HepG2 (cell line): ENCODE data around the gene LNX2. TPM values are rescaled to one million over a fixed set of nuclear protein-coding genes. Genes with fewer than 3 reads are reported as not detected.

Experiments
- ELF1 ChIP-seq: sonication (generic); formaldehyde crosslinking; IDR thresholded peaks from 2 replicates; pipeline ENCODE4 v1.4.0; 2020; ENCODE audit warnings: missing genetic modification reagents
- HOMEZ ChIP-seq: IDR thresholded peaks from 2 replicates; pipeline ENCODE4 v1.6.1; 2016; ENCODE audit warnings: low read depth
- HOXA7 ChIP-seq: sonication (generic); formaldehyde crosslinking; IDR thresholded peaks from 2 replicates; pipeline ENCODE4 v1.8.1; 2022; ENCODE audit warnings: mild to moderate bottlenecking, missing genetic modification reagents, moderate library complexity
- NCOA2 ChIP-seq: sonication (generic); formaldehyde crosslinking; IDR thresholded peaks from 2 replicates; pipeline ENCODE4 v1.8.0; 2022; ENCODE audit warnings: inconsistent platforms
- REXO4 ChIP-seq: sonication (generic); formaldehyde crosslinking; IDR thresholded peaks from 2 replicates; pipeline ENCODE4 v1.8.0; 2022; ENCODE audit warnings: missing genetic modification reagents, mild to moderate bottlenecking, borderline replicate concordance
- SMARCE1 ChIP-seq: fragments of 450-650 bp; IDR thresholded peaks from 2 replicates; pipeline ENCODE4 v1.6.1; 2017; ENCODE audit warnings: borderline replicate concordance
- SRSF1 ChIP-seq: fragments of 200-400 bp; formaldehyde crosslinking; optimal IDR thresholded peaks from 2 replicates; pipeline ENCODE3; 2017; ENCODE audit warnings: mild to moderate bottlenecking, low read depth, low read length, moderate library complexity
- TFDP1 ChIP-seq: IDR thresholded peaks from 2 replicates; pipeline ENCODE4 v1.6.1; 2016; ENCODE audit warnings: missing compliant biosample characterization, missing genetic modification reagents, borderline replicate concordance
- TOE1 ChIP-seq: sonication (generic); formaldehyde crosslinking; IDR thresholded peaks from 2 replicates; pipeline ENCODE4 v1.4.0; 2020; ENCODE audit warnings: mild to moderate bottlenecking, missing genetic modification reagents
- TP53 ChIP-seq: sonication (generic); formaldehyde crosslinking; conservative IDR thresholded peaks from 2 replicates; pipeline ENCODE4 v1.4.0; 2020; ENCODE audit warnings: missing genetic modification reagents
- ZNF280B ChIP-seq: sonication (generic); formaldehyde crosslinking; IDR thresholded peaks from 2 replicates; pipeline ENCODE4 v1.5.0; 2020; ENCODE audit warnings: missing genetic modification reagents, mild to moderate bottlenecking, borderline replicate concordance
- ZNF331 ChIP-seq: sonication (generic); formaldehyde crosslinking; IDR thresholded peaks from 2 replicates; pipeline ENCODE4 v1.4.0; 2020; ENCODE audit warnings: missing genetic modification reagents
- ZNF335 ChIP-seq: sonication (generic); formaldehyde crosslinking; IDR thresholded peaks from 2 replicates; pipeline ENCODE4 v1.4.0; 2020; ENCODE audit warnings: missing genetic modification reagents
- ZNF468 ChIP-seq: sonication (generic); formaldehyde crosslinking; IDR thresholded peaks from 2 replicates; pipeline ENCODE4 v1.8.0; 2022; ENCODE audit warnings: mild to moderate bottlenecking, moderate library complexity, missing genetic modification reagents
- ZNF501 ChIP-seq: sonication (generic); formaldehyde crosslinking; IDR thresholded peaks from 2 replicates; pipeline ENCODE4 v1.5.1; 2020; ENCODE audit warnings: mild to moderate bottlenecking, moderate library complexity, missing genetic modification reagents
- ZNF552 ChIP-seq: sonication (generic); formaldehyde crosslinking; IDR thresholded peaks from 2 replicates; pipeline ENCODE4 v1.9.0; 2022; ENCODE audit warnings: missing genetic modification reagents, mild to moderate bottlenecking, borderline replicate concordance
- ZNF567 ChIP-seq: sonication (generic); formaldehyde crosslinking; IDR thresholded peaks from 2 replicates; pipeline ENCODE4 v1.8.1; 2023; ENCODE audit warnings: mild to moderate bottlenecking, missing genetic modification reagents, borderline replicate concordance
- ZNF570 ChIP-seq: sonication (generic); formaldehyde crosslinking; IDR thresholded peaks from 2 replicates; pipeline ENCODE4 v1.4.0; 2020; ENCODE audit warnings: mild to moderate bottlenecking, missing genetic modification reagents, borderline replicate concordance
- ZNF660 ChIP-seq: sonication (generic); formaldehyde crosslinking; IDR thresholded peaks from 2 replicates; pipeline ENCODE4 v1.5.1; 2020; ENCODE audit warnings: mild to moderate bottlenecking, low read depth, missing genetic modification reagents, borderline replicate concordance
- ZNF75D ChIP-seq: sonication (generic); formaldehyde crosslinking; IDR thresholded peaks from 2 replicates; pipeline ENCODE4 v1.8.1; 2023; ENCODE audit warnings: missing genetic modification reagents, mild to moderate bottlenecking, borderline replicate concordance
- ZNF773 ChIP-seq: sonication (generic); formaldehyde crosslinking; IDR thresholded peaks from 2 replicates; pipeline ENCODE4 v1.4.0; 2020; ENCODE audit warnings: missing genetic modification reagents, borderline replicate concordance
- ZNF776 ChIP-seq: sonication (generic); formaldehyde crosslinking; IDR thresholded peaks from 2 replicates; pipeline ENCODE4 v1.4.0; 2020; ENCODE audit warnings: mild to moderate bottlenecking, missing genetic modification reagents
- polyA plus RNA-seq, 8 experiments: library from polyadenylated mRNA; depleted of rRNA in 3 of 8; stranded (reverse) in 7 of 8; unstranded in 1 of 8; fragments of >200 nt; fragmentation: Illumina TruSeq in 4 of 8; extraction: Trizol in 4 of 8; gene quantifications; 2 replicates each; pipeline versions ENCODE4 v1.2.1 to v1.2.3, GENCODE V29; 2011 to 2016; ENCODE audit warnings: low read depth in 4 of 8, missing spikeins in 1 of 8, mixed read lengths in 1 of 8; ENCODE audit not compliant: insufficient read depth in 1 of 8
- total RNA-seq, 5 experiments: library from RNA; depleted of rRNA; stranded (reverse); fragments of >200 nt; fragmentation: Illumina TruSeq; extraction: Trizol; gene quantifications; 2 replicates each; pipeline ENCODE4 v1.2.3, GENCODE V29; 2016; ENCODE audit warnings: low read depth in 1 of 5
- TF ChIP-seq, protein P1 (sequence below): sonication (generic); formaldehyde crosslinking; IDR thresholded peaks from 2 replicates; pipeline ENCODE4 v1.4.0; 2020; ENCODE audit warnings: missing genetic modification reagents, borderline replicate concordance

LNX2 gene
- total and polyA plus RNA-seq, 2 of the 13 experiments (the other 11 are each of a cell fraction or from before 2014, with no cell fraction given) = 9.2 to 9.7 TPM

DNA sequence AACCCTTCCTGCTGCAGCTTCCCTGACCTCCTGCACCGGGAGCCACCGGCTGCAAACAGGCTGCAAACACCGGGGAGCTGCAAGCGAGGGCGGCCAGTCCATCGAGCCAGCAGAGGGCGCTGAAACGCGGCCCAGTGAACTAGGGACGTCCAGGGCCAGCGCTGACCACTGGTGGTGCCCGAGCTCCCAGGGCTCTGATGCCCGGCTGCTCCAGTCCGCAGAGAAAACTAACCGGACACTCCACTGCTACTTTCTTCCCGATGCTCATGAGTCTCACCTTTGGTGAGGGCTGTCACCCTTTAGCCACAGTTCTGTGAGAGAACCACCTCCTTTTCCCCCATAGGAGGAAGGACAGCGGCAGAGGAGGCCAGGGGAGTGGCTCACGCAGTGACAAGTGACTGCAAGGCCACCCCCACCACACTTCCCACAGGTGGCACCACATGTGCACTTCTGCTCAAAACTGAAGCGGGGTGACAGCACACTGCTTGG lies 87.1 kb downstream of the LNX2 start (continued):
- TF ChIP-seq, protein P1, sequence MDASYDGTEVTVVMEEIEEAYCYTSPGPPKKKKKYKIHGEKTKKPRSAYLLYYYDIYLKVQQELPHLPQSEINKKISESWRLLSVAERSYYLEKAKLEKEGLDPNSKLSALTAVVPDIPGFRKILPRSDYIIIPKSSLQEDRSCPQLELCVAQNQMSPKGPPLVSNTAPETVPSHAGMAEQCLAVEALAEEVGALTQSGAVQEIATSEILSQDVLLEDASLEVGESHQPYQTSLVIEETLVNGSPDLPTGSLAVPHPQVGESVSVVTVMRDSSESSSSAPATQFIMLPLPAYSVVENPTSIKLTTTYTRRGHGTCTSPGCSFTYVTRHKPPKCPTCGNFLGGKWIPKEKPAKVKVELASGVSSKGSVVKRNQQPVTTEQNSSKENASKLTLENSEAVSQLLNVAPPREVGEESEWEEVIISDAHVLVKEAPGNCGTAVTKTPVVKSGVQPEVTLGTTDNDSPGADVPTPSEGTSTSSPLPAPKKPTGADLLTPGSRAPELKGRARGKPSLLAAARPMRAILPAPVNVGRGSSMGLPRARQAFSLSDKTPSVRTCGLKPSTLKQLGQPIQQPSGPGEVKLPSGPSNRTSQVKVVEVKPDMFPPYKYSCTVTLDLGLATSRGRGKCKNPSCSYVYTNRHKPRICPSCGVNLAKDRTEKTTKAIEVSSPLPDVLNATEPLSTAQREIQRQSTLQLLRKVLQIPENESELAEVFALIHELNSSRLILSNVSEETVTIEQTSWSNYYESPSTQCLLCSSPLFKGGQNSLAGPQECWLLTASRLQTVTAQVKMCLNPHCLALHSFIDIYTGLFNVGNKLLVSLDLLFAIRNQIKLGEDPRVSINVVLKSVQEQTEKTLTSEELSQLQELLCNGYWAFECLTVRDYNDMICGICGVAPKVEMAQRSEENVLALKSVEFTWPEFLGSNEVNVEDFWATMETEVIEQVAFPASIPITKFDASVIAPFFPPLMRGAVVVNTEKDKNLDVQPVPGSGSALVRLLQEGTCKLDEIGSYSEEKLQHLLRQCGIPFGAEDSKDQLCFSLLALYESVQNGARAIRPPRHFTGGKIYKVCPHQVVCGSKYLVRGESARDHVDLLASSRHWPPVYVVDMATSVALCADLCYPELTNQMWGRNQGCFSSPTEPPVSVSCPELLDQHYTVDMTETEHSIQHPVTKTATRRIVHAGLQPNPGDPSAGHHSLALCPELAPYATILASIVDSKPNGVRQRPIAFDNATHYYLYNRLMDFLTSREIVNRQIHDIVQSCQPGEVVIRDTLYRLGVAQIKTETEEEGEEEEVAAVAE = no peak
- no peak for TF ChIP-seq ZNF552 (CRISPR knock-in tag)
- no peak for TF ChIP-seq ZNF75D (CRISPR knock-in tag)
- TF ChIP-seq ZNF776 (CRISPR knock-in tag) = no peak
- no peak for TF ChIP-seq ZNF570
- no peak for TF ChIP-seq ZNF335 (CRISPR knock-in tag)
- TF ChIP-seq HOXA7 (CRISPR knock-in tag) = no peak
- no peak for TF ChIP-seq REXO4
- no peak for TF ChIP-seq TOE1 (CRISPR knock-in tag)
- TF ChIP-seq TFDP1 (CRISPR knock-in tag) = peak; percentile 25; the same call in 1 of the 2 replicates
- TF ChIP-seq TP53 (CRISPR knock-in tag) = no peak
- TF ChIP-seq ZNF567 = 0 out of 2 replicates have a peak, but pooled peaks have one; percentile 31
- TF ChIP-seq SRSF1 = no peak
- no peak for TF ChIP-seq SMARCE1
- TF ChIP-seq NCOA2 (CRISPR knock-in tag) = no peak
- 0 out of 2 replicates have a peak, but pooled peaks have one; percentile 25 for TF ChIP-seq ZNF331 (CRISPR knock-in tag)
- TF ChIP-seq ELF1 (CRISPR knock-in tag) = 0 out of 2 replicates have a peak, but pooled peaks have one; percentile 18
- no peak for TF ChIP-seq ZNF660 (CRISPR knock-in tag)
- peak; percentile 73 for TF ChIP-seq ZNF501 (CRISPR knock-in tag)
- no peak for TF ChIP-seq HOMEZ (CRISPR knock-in tag)
- no peak for TF ChIP-seq ZNF773 (CRISPR knock-in tag)
- TF ChIP-seq ZNF468 (CRISPR knock-in tag) = no peak
- no peak for TF ChIP-seq ZNF280B (CRISPR knock-in tag)
